Stimulated activated CD8-positive, alpha-beta memory T cell treated with anti-CD3 and anti-CD28 coated beads, Interleukin-12 subunit alpha, Interleukin-12 subunit beta, amount 100 ng/mL, for 24 hours (primary cell): Measurements from ENCODE around the gene ALDH9A1.
A peak's percentile ranks its signal among the peaks of the same experiment; 100 is the strongest.
"Not testable (repeated sequence)": the region's sequence is repeated elsewhere in the genome, so short reads cannot be mapped to it uniquely, and the experiment has no call there.

Experiments used
- DNase-seq: peaks from one replicate; pipeline ENCODE4 v3.0.0-alpha.2; 2020; ENCODE audit errors: extremely low read depth

Gene ALDH9A1

GRCh38 chr1:165697881-165698760, at the start of gene ALDH9A1:
TSS of gene ALDH9A1 (minus strand) at chr1:165698562. CDS start at chr1:165698558, 4 bp downstream.
- peak; percentile 79 for DNase-seq

DNA sequence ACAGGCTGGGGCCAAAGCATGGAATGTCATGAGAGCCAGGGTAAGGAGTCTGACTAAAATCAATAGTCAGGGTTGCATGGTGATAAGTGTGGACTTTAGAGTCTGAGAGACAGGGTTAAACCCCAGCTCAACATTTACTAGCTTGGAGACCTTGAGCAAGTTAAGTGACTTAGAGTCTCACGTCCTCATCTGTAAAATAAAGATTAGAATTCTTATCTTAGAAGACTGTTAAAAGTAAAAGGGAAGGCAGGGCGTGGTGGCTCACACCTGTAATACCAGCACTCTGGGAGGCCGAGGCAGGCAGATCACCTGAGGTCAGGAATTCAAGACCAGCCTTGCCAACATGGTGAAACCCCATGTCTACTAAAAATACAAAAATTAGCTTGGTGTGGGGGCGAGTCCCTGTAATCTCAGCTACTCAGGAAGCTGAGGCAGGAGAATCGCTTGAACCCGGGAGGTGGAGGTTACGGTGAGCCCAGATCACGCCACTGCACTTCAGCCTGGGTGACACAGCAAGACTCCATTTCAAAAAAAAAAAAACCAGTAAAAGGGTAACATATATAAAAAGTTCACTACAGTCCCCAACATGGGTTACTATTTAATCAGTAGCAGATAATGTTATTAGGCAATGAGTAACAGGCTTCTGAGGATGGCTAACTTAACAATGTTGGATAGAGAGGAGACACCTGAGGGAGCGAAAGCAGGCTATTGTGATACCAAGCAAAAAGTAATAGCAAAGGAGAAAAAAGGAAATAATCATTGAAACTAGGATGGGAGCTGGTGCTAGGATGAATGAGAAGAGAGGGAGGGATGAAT, 49.5 kb upstream of the ALDH9A1 start:
- no peak for DNase-seq

- not testable (repeated sequence) for DNase-seq
Observed at GRCh38 chr1:165744913-165745312, 46.6 kb upstream of the ALDH9A1 start.

DNA sequence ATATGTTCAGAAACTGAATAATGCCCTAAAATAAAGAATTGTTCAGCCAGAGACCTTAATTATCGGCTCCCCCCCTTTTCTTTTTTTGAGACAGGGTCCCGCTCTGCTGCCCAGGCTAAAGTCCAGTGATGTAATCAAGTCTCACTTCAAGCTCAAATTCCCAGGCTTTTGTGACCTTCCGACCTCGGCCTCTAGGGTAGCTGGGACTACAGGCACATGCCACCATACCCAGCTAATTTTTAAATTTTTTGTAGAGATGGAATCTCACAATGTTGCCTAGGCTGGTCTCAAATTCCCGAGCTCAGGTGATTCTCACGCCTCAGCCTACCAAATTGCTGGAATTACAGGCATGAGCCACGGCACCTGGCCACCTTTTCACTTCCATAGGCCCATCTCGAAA, 43.8 kb upstream of the ALDH9A1 start:
- no peak for DNase-seq

DNA sequence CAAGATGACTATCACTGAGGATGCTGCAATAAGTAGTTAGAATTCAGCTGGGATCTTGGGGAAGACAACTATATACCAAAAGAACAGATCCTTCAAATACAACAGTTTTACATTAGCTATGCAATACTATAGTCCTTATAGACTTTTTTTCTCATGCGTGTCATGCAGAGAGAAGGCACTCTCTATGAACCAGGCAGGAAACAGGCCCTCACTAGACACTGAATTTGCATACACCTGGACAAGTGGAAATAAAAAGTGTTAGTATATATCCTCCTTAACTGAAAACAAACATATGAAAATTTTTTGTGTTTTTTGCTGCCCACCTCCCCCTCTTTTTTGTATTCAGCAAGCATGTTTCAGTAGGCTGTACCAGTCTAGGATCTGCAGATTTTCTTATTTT, 40.4 kb upstream of the ALDH9A1 start:
- DNase-seq: no peak

GRCh38 chr1:165737196-165737595, 38.8 kb upstream of the ALDH9A1 start:
- DNase-seq: no peak

- no peak for DNase-seq
Observed at GRCh38 chr1:165734906-165735305, 36.5 kb upstream of the ALDH9A1 start.

GRCh38 chr1:165726841-165727240, 28.5 kb upstream of the ALDH9A1 start:
- no peak for DNase-seq

DNA sequence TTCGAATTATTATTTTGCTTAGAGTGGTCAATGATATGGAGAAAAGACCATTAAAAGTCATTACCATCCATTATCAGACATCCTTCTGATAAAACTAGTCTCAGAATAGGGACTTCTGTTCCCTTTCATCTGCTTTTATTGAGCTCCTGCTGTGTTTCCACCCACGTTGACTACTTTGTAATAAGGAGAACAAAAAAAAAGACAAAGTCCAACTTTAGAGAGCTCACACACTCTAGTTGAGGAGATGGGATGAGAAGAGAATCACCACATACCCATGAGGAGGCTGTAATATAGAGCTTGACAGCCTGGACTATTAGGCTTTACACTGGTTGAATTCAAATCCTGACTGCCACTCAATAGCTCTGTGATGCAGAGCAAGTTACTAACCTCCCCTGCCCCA, 27.8 kb upstream of the ALDH9A1 start:
- DNase-seq: no peak

- DNase-seq: no peak
Observed at GRCh38 chr1:165717918-165718515, 19.7 kb upstream of the ALDH9A1 start.

DNA sequence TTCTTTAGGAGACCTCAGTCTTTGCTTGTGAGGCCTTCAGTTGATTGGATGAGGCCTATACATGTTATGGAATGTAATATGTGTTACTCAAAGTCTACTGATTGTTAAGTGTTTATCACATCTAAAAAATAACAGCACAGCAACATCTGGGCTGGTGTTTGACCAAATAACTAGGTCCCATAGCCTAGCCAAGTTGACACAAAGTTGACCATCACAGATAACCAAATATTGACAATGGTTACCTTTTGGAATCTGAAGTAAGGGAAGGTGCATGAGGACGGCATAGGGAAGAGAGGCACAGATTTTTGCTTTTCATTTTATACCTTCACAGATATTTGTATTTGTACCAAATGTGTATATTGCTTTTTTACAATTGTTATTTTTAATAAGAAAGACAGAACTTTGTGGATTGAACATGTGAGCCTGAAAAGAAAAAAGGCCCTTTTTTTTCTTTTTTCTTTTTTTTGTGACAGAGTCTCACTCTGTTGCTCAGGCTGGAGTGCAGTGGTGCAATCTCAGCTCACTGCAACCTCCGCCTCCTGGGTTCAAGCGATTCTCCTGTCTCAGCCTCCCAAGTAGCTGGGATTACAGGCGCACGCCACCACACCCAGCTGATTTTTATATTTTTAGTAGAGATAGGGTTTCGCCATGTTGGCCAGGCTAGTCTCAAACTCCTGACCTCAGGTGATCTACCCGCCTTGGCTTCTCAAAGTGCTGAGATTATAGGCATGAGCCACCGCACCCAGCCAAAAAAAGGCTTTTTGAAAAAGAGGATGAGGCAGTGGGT, 18.1 kb upstream of the ALDH9A1 start:
- DNase-seq: not testable (repeated sequence)

DNA sequence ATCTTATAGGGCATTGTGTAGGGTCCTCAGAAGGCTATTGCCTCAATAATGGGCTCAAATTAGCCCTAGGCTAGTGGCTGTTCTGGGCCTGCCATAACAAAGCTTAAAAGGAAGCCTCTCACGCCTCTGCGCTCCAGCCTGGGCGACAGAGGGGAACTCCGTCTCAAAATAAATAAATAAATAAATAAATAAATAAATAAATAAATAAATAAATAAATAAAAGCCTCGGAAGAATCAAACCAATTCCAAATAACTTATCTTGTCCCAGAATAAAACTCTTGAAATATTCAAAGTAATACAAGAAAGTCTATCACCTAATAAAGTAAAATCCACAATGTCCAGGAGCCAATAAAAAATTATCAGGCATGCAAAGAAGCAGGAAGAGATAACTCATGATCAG, 14.4 kb upstream of the ALDH9A1 start:
- no peak for DNase-seq

GRCh38 chr1:165707984-165708706, 9.8 kb upstream of the ALDH9A1 start:
- no peak for DNase-seq

DNA sequence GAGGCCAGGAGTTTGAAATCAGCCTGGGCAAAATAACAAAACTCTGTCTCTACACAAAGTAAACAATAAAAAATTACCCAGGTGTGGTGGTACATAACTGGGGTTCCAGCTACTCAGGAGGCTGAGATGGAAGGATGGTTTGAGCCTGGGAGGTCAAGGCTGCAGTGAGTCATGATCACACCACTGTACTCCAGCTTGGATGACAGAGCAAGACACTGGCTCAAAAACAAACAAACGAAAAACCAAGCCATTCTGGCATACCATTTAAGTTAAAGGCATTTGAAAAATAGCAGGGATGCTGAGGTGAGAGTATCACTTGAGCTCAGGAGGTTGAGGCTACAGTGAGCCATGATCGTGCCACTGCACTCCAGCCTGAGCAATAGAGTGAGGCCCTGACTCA, 5.3 kb upstream of the ALDH9A1 start:
- DNase-seq: no peak

- not testable (repeated sequence) for DNase-seq
Observed at GRCh38 chr1:165701922-165702321, 3.6 kb upstream of the ALDH9A1 start.

- no peak for DNase-seq
Observed at GRCh38 chr1:165699577-165699976, 1.2 kb upstream of the ALDH9A1 start.

DNA sequence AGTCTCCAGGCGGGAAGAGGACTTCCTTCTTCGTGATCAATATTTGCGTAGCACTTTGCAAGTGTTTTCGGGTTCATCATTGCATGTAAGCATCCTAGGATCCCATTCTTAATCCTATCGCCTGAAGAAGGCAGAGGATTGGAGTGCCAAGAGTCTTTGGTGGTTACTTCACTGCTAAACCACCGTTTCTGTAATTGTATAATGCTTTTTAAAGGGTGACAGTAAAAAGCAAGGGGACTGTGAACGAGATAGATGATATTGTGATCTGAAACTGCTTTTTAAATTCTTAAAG, 345 bp upstream of the ALDH9A1 start:
- DNase-seq: no peak

- no peak for DNase-seq
Observed at GRCh38 chr1:165697491-165697880, 876 bp downstream of the ALDH9A1 start.

DNA sequence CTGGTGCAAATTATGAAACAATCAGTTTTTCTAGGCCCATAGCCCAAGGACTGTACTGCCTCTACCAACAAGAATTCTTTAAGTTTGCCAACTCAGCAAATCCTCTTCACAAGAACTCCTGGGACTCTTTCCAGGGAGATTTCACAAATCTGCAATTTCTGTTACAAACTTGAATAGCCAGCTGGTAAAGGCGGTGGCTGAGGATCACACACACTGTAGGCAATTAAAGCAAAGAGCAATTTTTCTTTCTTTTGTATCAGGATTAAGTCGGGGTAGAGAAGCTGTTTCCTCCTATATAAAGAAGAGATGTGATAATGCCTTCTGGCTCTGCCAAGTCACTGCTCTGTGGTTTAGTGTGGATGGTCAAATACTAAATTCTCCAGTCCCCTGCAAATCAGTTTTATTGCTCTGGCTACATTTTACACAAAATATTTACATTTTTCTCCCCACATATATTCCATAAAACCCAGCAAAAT, 1.7 kb downstream of the ALDH9A1 start:
- DNase-seq: no peak

- no peak for DNase-seq
Observed at GRCh38 chr1:165695031-165695430, 3.3 kb downstream of the ALDH9A1 start.

DNA sequence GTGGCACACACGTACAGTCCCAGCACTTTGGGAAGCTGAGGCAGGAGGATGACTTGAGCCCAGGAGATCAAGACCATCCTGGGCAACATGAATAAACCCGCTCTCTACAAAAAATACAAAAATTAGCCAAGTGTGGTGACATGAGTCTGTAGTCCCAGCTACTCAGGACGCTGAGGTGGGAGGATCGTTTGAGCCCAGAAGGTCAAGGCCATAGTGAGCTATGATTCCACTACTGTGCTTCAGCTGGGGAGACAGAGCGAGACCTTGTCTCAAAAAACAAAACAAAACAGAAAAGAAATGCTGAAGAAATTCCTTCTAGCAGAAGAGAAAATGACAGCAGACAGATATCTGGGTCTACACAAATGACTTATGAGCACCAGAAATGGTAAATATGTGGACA, 10.3 kb downstream of the ALDH9A1 start:
- no peak for DNase-seq
